Mesothelial cell of epicardium (in vitro differentiated cells): Measurements from ENCODE around the gene CENPL. TPM values are rescaled to one million over a fixed set of nuclear protein-coding genes. Genes with fewer than 3 reads are reported as not detected.
"Not testable (repeated sequence)": the region's sequence is repeated elsewhere in the genome, so short reads cannot be mapped to it uniquely, and the experiment has no call there.

Source experiments
- DNase-seq, 2 experiments: peaks; one replicate each; pipeline ENCODE4 v3.0.0; 2021; ENCODE audit warnings: low spot score in 2 of 2; ENCODE audit not compliant: unreplicated experiment in 2 of 2
- H3K27ac Mint-ChIP-seq: 2 replicates; pipeline ENCODE4 v1.8.0; 2021; ENCODE audit warnings: mixed read lengths
- H3K27me3 Mint-ChIP-seq: 2 replicates; pipeline ENCODE4 v1.8.0; 2021; ENCODE audit warnings: low read depth, mixed read lengths
- H3K36me3 Mint-ChIP-seq: 2 replicates; pipeline ENCODE4 v1.8.0; 2021; ENCODE audit warnings: mixed read lengths
- H3K4me1 Mint-ChIP-seq: 2 replicates; pipeline ENCODE4 v1.8.0; 2021; ENCODE audit warnings: mixed read lengths
- H3K4me3 Mint-ChIP-seq: 2 replicates; pipeline ENCODE4 v1.8.0; 2021; ENCODE audit warnings: mild to moderate bottlenecking, moderate library complexity, mixed read lengths
- H3K9me3 Mint-ChIP-seq: 2 replicates; pipeline ENCODE4 v1.8.0; 2021; ENCODE audit warnings: mixed read lengths
- total RNA-seq: library from RNA; stranded (reverse); gene quantifications from 3 replicates; pipeline ENCODE4 v1.2.1, GENCODE V29; 2021
- TF ChIP-seq, protein P1 (sequence below): fragments of 200-600 bp; sonication (generic); IDR thresholded peaks from one replicate; pipeline ENCODE4 v1.5.0; 2021; ENCODE audit warnings: antibody characterized with exemption; ENCODE audit not compliant: unreplicated experiment

The CENPL gene
- total RNA-seq, 1 donor from 2014 or later, result 12.0 TPM

DNA sequence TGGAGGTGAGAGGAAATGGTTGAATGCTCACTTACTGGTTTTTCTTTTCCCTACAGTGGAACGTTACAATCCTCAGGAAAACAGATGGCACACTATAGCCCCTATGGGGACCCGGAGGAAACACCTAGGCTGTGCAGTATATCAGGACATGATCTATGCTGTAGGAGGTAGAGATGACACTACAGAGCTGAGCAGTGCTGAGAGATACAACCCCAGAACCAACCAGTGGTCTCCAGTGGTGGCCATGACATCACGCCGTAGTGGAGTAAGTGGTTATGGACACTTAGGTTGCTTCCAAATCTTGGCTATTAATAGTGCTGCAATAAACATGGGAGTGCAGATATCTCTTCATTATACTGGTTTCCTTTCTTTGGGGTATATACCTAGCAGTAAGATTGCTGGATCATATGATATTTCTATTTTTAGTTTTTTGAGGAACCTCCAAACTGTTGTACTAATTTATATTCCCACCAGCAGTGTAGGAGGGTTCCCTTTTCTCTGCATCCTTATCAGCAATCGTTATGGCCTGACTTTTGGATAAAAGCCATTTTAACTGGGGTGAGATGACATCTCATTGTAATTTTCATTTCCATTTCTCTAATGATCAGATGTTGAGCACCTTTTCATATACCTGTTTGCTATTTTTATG lies 49.0 kb downstream of the CENPL start:
- Mint-ChIP-seq H3K27me3 (no peaks in the 10 kb centered on the region), H3K4me3 (no peak overlapping the region), H3K4me1 (no peaks in the 10 kb centered on the region), H3K9me3 (peaks cover 16% of the 10 kb centered on the region), H3K27ac (no peak overlapping the region), H3K36me3 (peaks cover 49% of the 10 kb centered on the region)
- DNase-seq, result no peak
- TF ChIP-seq, protein P1, sequence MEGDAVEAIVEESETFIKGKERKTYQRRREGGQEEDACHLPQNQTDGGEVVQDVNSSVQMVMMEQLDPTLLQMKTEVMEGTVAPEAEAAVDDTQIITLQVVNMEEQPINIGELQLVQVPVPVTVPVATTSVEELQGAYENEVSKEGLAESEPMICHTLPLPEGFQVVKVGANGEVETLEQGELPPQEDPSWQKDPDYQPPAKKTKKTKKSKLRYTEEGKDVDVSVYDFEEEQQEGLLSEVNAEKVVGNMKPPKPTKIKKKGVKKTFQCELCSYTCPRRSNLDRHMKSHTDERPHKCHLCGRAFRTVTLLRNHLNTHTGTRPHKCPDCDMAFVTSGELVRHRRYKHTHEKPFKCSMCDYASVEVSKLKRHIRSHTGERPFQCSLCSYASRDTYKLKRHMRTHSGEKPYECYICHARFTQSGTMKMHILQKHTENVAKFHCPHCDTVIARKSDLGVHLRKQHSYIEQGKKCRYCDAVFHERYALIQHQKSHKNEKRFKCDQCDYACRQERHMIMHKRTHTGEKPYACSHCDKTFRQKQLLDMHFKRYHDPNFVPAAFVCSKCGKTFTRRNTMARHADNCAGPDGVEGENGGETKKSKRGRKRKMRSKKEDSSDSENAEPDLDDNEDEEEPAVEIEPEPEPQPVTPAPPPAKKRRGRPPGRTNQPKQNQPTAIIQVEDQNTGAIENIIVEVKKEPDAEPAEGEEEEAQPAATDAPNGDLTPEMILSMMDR, result no peak

DNA sequence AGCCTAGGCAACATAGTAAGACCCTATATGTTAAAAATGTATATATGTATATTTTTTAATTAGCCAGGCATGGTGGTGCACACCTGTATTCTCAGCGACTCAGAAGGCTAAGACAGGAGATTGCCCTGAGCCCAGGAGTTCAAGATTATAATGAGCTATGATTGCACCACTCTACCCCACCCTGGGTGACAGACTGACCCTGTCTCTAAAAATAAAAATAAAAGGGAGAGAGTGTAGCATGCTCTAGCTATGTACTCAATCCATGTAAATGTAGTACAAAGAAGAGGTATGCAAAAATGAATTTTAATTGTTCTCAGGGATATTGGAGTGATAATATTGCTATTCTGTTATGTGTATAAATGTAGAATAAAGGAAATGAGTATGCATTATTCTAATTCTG lies 53.1 kb downstream of the CENPL start:
- H3K27ac Mint-ChIP-seq, result no peak overlapping the region
- peaks cover 40% of the 10 kb centered on the region for H3K36me3 Mint-ChIP-seq

DNA sequence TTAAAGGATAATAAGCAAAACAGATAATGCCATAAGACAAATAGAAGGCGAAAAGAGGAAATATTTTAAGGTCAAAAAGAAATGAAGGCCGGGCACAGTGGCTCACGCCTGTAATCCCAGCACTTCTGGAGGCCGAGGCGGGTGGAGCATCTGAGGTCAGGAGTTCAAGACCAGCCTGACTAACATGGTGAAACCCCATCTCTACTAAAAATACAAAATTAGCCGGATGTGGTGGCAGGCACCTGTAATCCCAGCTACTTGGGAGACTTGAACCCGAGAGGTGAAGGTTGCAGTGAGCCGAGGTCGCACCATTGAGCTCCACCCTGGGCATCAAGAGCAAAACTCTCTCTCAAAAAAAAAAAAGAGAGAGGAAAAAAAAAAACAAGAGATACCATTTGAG lies 54.4 kb downstream of the CENPL start:
- H3K36me3 Mint-ChIP-seq, result peaks cover 35% of the 10 kb centered on the region
- H3K27me3 Mint-ChIP-seq, H3K4me1 Mint-ChIP-seq, DNase-seq, H3K27ac Mint-ChIP-seq, H3K9me3 Mint-ChIP-seq, H3K4me3 Mint-ChIP-seq: not testable (repeated sequence)

More for the DNA sequence above, 53.1 kb downstream of the CENPL start:
- H3K9me3 Mint-ChIP-seq, result peaks cover 15% of the 10 kb centered on the region
- no peaks in the 10 kb centered on the region for H3K4me1 Mint-ChIP-seq
- DNase-seq, result no peak
- no peak overlapping the region for H3K4me3 Mint-ChIP-seq
- TF ChIP-seq, protein P1, result no peak
- H3K27me3 Mint-ChIP-seq, result no peaks in the 10 kb centered on the region

DNA sequence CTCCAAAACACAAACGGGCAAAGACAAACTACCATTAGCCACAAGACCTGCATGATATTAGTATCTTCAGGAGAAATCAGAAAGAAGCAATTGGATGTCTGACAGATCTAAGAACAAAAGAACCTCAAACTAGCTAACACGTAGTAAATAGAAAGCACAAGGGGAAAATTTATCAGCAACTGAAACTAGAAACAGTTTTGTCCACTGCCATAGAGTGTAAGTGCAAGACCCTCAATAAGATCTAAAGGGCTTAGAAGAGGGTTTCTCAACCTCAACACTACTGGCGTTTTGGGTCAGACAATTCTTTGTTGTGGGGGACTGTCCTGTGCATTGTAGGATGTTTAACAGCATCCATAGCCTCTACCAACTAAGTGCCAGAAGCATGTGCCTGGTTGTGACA lies 55.9 kb downstream of the CENPL start:
- Mint-ChIP-seq H3K36me3 (peaks cover 38% of the 10 kb centered on the region), H3K9me3 (peaks cover 17% of the 10 kb centered on the region), H3K4me3 (no peak overlapping the region), H3K27ac (no peak overlapping the region), H3K4me1 (no peaks in the 10 kb centered on the region), H3K27me3 (no peaks in the 10 kb centered on the region)
- no peak for DNase-seq
- TF ChIP-seq, protein P1, result no peak

DNA sequence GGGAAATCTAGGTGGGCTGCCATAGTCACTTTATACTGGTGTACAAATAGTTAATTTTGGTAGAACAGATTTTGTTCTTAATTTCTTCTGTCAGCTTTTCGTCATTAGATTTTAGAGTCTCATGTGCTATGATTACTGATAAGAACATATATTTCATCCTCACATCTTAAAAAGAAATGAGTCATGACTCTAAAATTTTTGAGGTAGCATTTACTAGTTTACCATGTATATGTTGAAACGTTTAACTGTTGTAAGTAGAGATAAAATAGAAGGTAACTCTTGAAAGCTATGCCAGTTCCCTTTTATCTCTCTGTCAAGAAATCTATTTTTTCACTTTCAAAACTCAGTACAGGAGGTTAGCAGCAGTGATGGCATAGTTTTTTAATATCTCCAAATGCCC lies 56.5 kb downstream of the CENPL start:
- H3K27ac Mint-ChIP-seq, result no peak overlapping the region
- H3K4me1 Mint-ChIP-seq, result no peaks in the 10 kb centered on the region
- peaks cover 23% of the 10 kb centered on the region for H3K9me3 Mint-ChIP-seq
- H3K36me3 Mint-ChIP-seq, result peaks cover 44% of the 10 kb centered on the region
- TF ChIP-seq, protein P1, result no peak
- no peak for DNase-seq
- H3K4me3 Mint-ChIP-seq, result no peak overlapping the region
- no peaks in the 10 kb centered on the region for H3K27me3 Mint-ChIP-seq

DNA sequence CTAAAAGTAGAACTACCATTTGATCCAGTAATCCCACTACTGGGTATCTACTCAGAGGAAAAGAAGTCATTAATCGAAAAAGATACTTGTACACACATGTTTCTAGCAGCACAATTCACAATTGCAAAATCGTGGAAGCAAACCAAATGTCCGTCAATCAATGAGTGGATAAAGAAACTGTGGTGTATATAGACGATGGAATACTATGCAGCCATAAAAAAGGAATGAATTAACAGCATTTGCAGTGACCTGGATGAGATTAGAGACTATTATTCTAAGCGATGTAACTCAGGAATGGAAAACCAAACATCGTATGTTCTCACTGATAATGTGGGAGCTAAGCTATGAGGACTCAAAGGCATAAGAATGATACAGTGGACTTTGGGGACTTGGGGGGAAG lies 60.4 kb downstream of the CENPL start:
- not testable (repeated sequence) for DNase-seq, H3K27me3 Mint-ChIP-seq, H3K27ac Mint-ChIP-seq, H3K4me1 Mint-ChIP-seq, H3K4me3 Mint-ChIP-seq
- peaks cover 62% of the 10 kb centered on the region for H3K9me3 Mint-ChIP-seq
- peaks cover 74% of the 10 kb centered on the region for H3K36me3 Mint-ChIP-seq

DNA sequence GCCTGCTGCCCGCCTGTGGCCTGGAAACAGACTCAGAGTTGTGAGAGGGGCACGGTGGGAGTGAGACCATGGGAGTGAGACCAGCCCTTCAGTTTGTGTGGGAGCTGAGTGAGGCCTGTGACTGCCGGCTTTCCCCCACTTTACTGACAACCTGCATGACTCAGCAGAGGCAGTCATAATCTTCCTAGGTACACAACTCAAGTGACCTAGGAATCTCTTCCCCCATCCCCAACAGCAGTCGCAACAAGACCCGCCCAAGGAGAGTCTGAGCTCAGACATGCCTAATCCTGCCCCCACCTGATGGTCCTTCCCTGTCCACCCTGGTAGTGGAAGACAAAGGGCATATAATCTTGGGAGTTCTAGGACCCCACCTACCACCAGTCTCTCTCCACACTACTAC lies 65.7 kb downstream of the CENPL start:
- H3K27ac Mint-ChIP-seq, result no peak overlapping the region

More for the DNA sequence above, 65.7 kb downstream of the CENPL start:
- DNase-seq, result no peak
- H3K4me1 Mint-ChIP-seq, result no peaks in the 10 kb centered on the region
- H3K27me3 Mint-ChIP-seq, result no peaks in the 10 kb centered on the region
- no peak overlapping the region for H3K4me3 Mint-ChIP-seq
- H3K36me3 Mint-ChIP-seq, result peaks cover 84% of the 10 kb centered on the region
- TF ChIP-seq, protein P1, result no peak
- H3K9me3 Mint-ChIP-seq, result peaks cover 50% of the 10 kb centered on the region
